GM19351 (cell line): ENCODE measurements around the gene PPP1R1B.

ENCODE experiments used
- ATAC-seq: cut with Tn5 transposase; IDR thresholded peaks from one replicate; pipeline ENCODE4 v1.9.1; 2021; ENCODE audit warnings: mild to moderate bottlenecking, moderate library complexity; ENCODE audit not compliant: unreplicated experiment

PPP1R1B gene

DNA sequence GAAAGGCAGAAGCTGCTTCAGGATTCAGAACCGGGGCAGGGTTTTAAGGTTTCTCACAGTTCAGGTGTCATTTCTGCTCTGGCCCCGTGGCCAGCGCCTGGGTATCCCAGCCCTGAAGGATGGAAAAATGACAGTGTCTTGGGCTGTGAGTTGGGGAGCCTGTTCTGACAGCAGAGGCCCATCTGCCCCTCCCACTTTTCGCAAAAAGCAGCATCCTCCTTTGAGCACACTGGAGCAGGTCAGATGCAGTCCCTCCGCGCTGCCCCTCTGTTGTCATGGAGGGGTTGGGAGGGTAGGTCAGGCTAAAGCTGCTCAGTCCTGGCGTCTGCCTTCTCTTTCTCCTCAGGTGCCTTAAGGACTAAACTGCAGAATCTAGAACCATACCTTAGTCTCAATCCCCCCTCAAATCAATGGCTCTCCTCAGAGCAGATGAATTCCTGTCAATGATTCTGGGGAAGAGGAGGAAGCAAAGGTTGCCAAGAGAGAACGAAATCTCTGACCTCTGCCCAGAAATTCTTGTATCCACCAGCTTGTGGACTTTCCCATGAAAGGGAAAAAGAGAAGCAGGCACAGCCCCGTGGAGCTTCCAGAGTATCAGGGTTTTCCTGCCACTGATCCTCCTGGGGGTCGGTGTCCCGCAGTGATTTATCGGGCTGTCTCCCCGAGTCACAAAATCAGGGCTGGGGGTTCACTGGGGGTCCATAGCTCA lies 26.3 kb upstream of the PPP1R1B start:
- no peak for ATAC-seq

DNA sequence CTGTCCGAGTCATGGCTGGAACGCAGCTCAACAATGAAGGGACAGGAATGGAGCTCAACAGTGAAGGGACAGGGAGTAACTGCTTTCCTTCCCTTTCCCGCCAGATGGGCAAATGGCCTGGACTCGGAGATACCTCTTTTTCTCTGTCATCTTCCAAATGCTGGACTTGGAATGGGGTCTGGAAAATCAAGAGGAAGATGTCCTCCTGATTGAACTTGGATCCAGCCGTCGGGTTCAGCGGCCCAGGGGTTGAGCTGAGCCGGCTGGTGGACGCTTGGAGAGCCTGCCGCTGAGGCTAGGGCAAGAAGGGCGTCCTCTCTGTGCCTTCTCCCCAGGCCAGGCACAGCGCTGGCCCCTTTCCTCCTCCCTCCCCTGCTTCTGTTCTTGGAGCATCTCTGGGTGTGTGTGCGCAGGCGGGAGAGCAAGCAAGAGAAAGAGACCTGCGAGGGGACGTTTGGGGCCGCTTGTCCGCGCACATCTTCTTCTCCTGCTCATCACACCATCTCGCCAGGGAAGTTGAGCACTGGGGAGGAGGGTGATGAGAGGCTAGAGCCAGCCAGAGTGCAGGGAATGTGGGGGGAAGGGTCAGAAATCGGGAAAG lies 25.7 kb upstream of the PPP1R1B start:
- ATAC-seq: no peak

DNA sequence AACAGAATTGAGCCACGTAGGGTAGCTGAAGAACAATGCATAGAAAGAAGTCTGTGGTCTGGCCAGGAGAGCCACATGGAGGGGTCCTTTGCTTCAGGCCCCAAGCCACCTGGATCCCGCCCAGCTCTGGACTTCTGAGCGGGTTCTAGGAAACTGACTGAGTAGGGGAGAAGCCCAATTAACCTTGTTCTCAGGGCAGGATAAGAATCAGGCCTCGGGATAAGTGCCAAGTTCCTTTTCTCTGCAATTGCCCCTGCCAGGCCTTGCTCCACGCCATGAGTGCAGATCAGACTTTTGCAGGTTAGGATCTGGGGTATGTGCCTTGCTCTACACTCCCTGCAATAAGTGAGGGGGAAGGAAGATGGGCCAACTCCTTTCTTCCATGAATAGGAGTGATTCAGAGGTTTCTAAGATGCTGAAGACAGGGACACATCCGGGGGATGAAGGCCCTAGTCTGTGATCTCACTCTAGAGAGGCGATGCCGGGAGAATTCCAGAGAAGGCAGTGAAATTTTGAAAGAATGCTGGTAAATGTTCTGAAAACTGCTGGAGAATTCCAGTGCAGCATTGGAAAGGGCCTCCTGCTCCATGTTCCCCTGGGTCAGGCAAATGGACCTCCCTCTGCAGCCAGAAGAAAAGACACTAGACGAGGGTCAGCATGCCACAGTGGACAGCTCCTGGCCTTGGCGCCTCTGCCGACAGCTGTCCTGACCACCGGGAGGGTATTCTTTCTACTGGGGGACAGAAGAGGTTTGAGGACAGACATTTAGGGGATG lies 24.8 kb upstream of the PPP1R1B start:
- ATAC-seq: no peak

DNA sequence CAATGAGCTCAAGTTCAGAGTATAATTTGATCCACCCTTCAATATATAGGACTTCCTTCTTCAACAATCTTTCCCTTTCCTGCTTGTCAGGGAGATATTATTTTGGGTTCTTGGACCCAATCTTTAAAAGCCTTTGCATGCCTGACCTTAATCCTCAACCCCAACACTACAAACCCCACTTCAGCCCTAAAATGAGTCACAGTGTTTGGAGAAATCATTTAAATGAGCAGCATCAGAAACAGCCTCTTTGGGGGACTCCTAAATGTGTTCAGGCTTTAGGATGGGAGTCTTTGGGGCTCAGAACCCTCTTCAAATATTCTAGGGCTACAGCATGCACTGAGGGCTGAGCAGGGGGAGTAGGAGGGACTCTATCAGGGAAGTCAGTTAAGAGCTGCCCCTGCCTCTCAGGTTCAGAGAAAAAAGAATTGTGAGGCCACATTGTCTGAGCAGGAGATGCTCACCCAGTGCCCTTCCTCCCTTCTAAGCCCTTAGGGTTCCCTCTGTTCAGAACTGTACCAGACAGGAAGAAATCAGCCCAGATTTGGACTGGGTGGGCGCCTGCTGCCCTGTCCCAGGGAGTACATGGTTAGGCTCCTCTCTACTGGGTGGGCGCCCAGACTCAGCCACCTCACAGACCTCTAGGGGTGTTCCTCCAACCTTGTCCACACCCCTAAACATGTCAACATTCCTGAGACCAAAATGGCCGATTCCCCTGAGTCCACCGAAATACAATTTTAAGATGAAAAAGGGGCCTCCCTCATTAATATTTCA lies 24.0 kb upstream of the PPP1R1B start:
- no peak for ATAC-seq

DNA sequence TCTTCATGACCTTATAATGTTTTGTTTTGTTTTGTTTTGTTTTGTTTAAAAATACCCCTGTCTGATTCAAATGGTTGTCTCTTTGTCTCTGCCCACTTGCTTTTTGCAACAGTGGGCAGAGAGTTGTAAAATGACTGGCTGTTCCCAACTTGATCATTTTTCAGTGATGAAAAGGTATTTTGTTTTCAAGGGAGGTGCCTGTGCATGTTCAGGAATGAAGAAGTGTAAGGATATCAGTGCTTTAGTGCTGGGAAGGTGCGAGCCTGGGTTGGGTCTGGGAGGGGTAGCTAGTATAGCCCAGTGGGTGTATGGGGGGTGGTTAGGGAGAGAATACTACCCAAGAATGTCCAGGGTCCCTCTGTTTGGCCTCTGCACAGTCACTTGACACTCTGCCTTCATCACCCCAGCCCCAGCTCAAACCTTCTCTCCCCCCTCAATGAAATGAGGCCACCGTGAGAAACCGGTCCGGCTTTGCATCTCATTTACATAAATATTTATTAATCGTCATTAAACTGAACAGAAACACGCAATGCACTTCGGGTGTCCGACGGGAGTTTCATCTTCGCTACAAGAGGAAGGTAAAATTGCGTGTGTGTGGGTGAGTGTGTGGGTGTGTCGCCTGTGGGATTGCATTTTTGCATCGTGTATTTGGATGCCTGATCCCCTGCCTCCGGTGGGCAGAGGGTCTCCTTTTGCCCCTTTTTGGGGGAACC lies 23.3 kb upstream of the PPP1R1B start:
- ATAC-seq: no peak

DNA sequence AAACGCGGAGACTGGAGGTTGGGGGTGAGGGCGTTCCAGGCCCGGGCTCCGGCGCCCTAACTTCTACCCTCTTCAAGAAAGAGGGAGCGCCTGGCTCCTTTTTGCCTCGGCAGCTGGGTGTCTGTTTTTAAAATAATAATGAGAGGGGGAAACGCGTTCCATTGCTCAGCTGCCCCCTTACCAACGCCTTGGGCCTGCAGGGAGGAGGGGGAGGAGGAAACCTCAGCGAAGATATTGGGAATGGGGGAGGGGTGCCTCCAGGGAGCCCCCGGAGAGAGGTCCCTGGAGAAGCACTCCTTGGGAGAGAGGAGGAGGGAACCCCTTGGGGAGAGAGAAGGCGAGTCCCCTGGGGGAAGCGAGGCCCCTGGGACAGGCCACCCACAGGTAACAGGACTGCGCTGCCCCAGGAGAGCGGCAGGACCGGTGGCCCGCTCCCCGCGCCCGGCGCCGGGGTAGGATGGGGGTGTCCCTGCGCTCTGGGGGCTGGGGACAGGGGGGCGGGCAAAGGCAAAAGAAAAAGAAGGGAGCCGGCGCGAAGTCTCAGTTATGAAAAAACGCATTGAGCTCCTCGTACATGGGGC lies 21.8 kb upstream of the PPP1R1B start:
- no peak for ATAC-seq

DNA sequence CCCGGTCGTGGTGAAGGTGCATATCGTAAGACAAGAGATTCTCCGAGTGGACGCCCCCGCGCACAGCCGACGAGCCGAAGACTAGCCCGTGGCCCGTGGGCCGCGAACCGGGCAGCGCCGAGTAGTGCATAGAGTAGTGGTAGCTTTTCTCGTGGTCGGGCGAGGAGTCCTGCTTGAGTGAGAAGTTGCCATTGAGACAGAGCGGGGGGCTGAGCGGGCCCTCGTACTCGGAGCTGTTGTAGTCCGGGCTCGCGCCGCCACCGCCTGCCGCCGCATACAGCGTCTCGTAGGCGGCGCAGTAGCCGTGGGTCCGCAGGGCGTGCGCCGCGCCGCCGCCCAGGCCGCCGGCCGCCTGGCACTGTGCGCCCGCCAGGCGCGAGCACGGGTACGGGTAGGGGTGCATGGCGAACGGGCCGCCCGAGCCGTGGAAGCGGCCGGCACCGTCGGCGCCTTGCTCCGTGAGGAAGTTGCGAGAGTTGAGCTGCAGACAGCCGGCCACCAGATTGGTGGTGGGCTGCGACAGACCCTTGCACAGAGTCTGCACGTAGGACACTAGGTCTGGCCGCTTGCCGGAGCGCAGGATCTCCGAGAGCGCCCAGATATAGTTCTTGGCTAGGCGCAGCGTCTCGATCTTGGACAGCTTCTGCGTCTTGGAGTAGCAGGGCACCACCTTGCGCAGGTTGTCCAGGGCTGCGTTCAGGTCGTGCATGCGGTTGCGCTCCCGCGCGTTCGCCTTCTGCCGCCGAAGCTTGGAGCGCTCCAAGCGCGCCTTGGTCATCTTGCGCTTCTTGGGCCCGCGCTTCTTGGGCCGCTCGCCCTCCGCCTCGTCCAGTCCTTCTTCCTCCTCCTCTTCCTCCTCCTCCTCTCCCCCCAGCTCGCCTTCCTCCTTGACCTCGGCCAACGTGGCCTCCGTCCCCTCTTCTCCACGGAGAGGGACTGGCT lies 21.0 kb upstream of the PPP1R1B start:
- no peak for ATAC-seq

DNA sequence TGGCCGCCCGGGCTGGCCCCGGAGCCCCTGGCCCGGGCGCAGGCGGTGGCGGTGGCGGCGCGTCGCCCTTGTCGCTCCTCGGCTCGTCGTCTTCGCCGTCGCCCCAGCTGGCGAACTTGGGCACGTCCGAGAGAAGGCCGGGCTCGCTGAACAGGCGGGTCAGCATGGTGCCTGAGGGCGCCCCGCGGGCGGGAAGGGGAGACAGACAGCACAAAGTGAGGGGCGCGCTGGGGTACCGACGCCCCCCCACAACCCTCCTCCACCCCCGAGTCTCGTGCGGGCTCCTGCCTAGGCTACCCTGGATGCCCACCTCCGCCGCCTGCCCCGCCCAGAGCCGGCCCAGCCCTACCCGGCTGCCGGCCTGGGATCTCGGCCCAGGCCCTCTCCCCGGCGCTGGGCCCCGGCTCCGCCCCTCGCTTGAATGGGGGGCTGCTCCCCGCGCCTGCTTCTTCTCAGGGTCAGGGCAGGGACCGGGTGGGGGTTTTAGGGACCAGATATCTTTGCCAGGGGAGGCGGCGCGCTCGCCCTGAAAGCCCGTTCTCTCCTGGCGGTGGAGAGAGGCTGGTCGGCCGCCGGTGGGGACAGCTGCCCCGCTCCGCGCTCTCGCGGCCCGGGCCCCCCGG lies 20.2 kb upstream of the PPP1R1B start:
- ATAC-seq: no peak

DNA sequence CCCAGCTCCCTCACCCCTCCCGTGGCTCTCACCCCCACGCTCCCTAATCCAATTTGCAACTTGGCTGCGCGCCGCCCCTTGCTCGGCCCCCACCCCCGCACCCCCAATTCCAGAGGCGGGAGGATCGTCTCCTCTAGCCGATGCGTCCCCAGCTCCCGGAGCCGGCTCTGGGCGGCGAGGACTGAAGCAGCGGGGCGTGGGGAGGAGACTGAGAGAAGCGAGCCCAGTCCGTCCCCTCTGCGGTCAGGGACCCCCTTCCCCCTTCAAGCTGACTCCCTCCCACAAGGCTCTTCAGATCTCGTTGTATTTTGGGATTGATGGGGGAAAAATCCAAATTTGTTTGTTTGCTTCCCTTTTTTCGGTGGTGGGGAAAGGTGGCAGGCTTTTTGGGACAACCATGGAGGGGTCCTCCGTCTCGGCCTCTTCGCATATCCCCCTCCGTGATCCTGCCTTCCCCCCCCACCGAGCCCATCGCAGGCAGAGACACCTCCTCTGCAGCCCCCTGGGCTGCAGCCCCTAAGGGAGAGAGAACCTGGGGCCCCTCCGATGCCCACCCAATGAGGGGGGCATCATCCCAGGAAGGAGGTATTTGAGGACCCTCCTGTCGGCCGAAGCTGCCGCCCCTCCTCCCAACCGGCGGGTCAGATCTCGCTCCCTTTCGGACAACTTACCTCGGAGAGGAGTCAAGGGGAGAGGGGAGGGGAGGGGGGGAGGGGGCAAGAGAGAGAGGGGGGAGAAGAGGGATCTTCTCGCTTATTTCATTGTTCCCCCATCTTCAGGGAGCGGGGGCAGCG lies 19.5 kb upstream of the PPP1R1B start:
- ATAC-seq: no peak

DNA sequence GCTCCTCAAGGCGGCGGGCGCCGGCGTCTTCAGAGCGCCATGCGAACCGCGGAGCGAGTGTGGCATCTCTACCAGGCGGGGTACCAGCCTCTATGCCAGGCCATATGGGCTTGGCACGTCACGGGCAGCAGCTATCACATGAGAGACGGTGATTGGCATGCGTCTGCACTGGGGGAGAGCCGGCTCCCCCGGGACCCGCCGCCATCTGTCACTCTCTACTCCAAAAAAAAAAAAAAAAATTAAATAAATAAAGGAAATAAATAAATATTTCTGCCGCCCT lies 19.0 kb upstream of the PPP1R1B start, which contains the start of gene NEUROD2:
TSS of gene NEUROD2 (minus strand) at position 70 of the 280 bp plus-strand sequence. CDS start 1,321 bp downstream, outside the sequence.
- no peak for ATAC-seq

DNA sequence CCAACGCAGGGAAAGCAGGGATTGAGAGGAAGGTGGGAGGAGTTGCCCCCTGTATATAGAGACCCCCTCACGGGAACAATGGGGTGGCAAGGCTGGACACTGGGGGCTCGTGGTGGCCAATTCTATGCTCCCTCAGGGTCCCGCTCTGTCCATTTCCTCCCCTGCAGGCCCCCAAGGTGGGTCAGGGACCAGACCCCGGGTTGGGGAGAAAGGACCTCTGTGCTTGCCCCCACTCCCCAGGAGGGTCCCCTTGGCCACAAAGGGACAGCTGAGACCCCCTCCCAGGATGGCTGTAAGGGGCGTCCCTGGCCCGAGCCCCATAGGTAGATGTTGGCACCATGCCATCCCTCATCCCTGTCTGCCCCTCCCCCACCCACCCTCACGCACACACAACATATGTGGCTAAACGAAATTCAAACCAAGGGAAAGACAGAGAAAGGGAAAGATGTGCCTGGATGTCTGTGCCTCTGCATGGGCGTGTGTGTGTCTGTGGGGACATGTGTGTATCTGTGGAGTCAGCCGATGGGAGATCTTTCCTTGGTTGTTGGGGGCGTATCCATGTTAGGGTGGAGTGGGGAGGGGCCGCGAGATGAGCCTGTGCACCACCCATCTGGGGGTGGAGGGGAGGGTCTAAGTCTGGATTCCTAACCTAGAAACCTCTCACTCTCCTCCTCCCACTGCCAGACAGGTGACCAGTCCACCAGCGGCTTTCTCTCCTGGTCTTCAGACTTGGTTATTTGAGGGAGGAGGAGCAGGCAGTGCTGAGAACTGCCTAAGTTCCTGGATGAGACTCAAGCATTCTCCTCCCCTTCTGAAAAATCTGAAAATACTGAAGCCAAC lies 18.4 kb upstream of the PPP1R1B start:
- no peak for ATAC-seq

DNA sequence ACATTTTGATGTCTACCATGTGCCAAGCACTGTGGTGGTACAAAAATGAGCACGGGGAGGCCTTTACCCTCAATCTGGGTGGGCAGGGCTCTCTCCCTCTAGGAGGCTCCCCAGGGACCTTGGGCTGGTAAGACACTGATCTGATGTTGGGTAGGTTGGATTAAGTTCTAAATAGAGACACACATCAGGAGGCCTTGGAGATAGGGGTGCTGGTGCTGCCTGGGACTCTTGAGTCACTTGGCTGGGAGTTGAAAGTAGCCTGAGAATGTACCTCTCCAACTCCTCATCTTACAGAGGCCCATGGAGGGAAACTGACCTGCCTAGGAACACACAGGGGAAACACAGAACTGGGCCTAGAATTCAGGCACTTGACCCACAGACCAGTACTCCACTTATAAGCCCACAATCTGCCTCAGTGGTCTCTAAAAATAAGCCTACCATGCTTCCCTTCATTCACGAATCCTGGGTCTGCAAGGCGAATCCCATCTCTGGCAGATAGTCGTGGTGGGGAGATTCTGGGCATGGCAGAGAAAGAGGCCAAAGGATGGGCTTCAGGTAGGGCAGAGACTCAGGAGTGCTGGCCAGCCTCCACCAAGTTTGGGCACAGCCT lies 17.2 kb upstream of the PPP1R1B start:
- ATAC-seq: no peak

DNA sequence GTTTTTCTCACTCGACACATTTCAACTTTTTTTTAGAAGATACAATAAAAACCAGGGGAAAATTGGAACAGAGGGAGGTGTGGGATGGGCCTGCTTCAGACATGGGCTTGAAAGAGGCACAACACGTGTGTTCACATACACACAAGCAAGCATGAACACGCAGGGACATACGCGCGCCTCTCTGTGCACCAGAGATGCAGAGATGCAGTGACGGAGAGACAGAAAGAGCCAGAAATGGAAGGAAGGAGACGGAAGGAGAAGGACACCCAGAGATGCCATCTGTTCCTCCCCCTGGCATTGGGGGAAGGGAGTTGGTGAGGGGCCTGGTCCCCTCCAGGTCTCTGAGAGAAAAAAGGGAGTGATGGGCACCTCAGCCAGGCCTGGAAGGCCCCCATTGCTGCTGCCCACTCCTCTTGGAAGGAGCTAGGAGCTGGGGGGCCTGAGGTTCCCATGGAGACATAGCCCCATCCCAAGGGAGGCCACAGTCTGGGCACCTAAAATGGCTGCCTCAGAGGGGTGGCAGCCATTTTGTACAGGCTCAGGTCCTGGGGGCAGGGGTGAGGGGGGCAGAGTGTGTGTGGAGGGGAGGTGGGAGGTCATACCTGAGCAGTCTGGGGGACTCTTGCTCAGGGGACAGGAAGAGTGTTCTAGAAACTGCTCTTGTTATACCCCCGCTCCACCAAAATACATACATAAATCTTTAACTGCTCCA lies 15.2 kb upstream of the PPP1R1B start:
- ATAC-seq: no peak

DNA sequence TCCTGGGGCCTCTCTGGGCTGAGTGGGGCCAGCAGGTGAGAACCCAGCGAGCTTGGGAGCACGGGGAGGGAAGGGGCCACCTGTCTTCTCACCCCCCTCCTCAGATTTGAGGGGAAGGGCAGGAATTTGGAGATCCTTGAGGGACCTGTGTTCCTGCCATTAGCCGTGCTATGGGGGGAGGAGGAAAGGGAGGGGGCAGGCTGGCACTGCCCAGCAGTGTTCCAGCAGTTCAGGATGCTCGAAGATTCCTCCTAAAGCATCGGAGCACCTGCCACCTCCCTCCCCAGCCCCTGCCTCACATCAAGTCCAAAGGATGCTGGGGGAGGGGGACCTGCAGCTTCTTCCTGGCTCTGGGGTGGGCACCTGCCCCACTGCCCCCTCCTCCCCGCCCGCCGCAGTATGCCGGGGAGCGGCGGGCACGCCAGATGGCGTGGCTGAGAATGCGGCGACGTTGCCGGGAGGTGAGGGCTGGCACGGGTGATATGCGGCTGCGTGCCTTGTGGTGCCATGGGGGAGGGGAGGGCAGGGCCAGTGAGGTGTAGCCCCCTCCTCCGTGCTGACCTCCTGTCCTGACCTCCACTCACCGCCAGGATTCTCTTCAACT lies 14.4 kb upstream of the PPP1R1B start:
- ATAC-seq: no peak

DNA sequence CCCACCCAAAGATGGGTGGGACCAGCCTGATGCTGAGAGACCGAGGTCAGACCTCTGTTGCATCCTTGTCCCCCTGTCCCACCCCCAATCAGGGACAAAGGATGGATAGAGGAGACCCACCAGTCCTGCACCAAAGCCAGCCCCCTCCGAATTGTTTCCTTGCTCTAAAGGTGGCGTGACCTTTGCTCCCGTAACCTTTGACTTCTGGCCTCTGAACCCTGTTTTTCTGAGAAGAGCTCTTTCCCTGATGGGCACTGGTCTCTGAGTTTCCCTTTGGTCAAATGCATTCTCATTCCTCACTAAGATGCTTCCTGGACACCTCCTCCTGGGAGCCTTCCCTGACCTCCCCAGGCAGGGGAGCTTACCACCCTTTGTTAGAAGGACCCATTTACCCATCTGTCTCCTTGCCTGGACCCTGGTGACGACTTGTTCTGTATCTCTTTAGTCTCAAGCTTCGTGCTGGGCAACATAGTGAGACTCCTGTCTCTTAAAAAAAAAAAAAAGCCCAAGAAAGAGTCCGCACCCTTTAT lies 13.8 kb upstream of the PPP1R1B start:
- ATAC-seq: no peak
